Tongue (tissue), 2 donors: ENCODE measurements around the gene LACTBL1. TPM values are rescaled to one million over a fixed set of nuclear protein-coding genes. Genes with fewer than 3 reads are reported as not detected.

ENCODE experiments used
- DNase-seq: peaks from one replicate; pipeline ENCODE4 v3.0.0-alpha.2; 2015
- total RNA-seq: library from RNA; depleted of rRNA; stranded (reverse); fragments of >200 nt; gene quantifications from one replicate; pipeline ENCODE4 v1.2.3, GENCODE V29; 2014

LACTBL1 gene
- total RNA-seq, 1 donor from 2014 or later: not detected

GRCh38 chr1:22944346-22945055 lies 28.2 kb downstream of the LACTBL1 start:
- DNase-seq: no peak

GRCh38 chr1:22941257-22941656 lies 31.4 kb downstream of the LACTBL1 start:
- no peak for DNase-seq

- no peak for DNase-seq
These were observed 36.0 kb downstream of the LACTBL1 start for GRCh38 chr1:22936681-22937080.

DNA sequence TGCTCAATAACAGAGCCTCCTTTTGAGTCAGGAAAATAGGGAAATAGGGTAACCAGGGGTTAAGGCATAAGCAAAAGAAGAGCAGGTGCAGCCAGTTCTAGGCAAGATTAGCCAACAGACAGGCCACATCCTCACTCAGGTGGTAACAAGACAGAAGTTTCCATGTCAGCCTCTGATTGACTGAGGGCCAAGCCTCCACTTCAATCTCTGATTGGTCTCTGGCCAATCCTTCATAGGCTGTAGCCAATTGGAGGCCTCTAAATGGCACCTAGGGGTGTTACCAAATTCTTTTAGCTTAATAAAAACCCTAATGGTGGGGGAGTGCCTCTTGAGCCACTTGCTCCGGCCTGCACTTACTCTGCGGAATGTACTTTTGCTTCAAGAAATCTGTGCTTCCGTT lies 37.2 kb downstream of the LACTBL1 start:
- DNase-seq: no peak

DNA sequence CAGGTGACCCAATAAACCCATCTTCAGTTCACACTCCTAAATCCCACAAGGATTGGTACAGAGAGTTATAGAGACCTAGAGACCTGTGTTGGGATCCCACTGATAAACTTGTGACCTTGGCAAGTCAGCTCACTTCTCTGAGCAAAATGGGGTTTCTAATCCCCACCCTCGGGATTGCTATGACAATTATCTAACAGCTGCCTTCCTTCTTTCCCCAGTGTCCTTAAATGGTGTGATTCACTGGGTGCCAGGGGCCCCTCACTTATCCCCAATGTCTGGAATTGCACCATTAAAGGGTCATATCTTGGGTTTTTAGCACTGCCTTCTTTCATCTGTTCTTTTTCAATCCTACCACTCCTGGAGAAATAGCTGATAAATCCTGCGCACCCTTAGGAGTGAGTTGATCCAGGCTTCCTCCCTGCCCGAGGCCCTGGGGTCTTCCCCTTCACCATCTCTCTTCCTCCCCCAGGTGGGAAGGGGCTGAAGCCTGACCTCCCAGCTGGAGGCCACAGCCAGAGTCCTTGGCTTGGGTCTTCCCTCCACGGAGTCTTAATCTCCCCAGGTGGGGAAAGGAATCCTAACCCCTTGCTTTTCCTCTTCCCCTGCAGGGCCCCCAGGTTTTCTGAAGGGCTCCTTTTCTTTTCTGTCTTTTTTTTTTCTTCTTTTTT lies 39.7 kb downstream of the LACTBL1 start:
- DNase-seq: no peak

DNA sequence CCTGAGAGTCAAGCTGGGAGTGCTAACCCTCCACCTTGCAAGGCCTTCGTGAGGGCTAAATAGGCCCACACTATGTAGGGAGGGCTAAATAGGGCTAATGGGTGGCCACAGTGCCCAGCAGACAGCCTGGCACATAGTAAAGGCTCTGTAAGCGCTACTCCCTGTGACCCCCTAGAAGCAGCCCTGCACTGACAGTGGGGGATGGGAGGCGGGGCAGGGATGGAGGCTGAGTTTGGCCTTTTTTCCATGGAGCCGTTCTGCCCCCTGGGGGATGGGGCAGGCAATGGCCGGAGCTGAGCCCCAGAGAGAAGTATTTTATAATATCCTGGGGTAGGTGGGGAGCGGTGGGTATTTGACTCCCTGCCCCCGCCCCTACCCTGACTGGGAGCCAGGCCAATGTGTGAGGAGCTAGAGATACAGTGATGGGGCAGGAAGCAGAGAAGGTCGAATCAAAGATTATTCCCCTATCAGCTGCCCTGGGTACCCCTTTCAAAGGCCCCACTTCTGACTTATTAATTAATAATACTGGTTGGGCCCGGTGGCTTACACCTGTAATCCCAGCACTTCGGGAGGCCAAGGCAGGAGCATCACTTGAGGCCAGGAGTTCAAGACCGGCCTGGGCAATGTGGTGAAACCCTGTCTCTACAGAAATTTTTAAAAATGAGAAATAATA lies 42.3 kb downstream of the LACTBL1 start:
- DNase-seq: peak; percentile 74

- DNase-seq: no peak
These were observed 47.6 kb downstream of the LACTBL1 start for GRCh38 chr1:22925111-22925510.

GRCh38 chr1:22922640-22923039 lies 50.0 kb downstream of the LACTBL1 start:
- no peak for DNase-seq

DNA sequence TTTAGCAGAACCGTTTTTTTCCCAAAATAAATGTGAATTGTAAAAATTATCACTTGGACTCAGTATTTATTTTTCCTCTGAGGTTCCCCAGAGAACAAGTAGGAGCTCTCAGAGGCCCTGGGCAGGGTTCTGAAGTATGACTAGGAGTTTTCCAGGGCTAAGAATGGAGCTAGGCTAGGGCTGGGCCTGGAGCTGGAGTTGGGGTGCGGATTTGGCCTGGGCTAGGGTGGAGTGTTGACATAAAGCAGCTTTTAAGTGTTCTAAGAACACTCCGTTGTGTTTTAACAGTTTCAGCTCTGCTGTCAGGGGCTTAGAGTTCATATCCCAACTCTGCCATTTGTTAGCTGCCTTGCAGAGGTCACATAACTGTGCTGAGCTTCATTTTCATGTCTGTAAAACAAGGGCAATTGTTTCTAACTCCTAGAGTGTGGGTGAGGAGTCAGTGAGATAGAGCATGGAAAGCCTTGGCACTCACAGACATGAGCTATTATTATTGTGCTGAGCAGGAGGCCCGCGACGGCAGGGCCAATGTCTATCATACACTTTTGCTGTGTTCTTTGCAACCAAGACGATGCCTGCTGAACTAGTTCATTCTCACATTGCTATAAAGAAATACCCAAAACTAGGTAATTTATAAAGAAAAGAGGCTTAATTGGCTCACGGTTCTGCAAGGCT lies 51.1 kb downstream of the LACTBL1 start:
- DNase-seq: no peak

DNA sequence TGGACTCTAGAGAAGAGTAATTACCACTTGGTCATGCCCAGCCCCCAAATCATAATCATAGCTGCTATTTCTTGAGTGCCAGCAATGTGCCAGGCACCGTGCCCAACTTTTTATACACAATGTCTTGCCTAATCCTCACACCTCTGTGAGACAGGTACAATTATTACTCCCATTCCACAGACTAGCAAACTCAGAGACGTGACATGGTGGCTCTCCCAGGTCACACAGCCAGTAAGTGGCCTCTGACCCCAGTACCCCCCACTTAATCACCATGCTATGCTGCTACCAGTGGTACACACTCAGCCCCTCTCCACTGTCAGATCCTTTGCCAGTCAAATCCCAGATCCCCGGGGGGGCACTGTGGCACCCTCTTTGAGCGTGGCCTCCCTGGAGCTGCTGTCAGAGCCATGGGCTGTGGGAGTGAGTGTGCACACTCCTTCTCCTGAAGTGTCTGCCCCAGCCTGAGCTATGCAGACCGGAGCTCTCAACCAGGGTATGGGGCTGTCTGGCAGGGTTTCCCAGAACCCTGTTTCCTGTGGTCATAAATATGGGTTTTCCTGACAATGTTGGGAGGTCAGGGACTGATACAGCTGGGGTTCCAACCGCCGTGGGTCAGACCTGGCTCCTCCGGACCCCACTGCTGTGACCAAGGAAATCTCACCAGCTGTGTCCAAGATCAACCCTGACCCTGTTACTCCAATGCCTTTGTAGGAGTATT lies 51.8 kb downstream of the LACTBL1 start:
- no peak for DNase-seq

- DNase-seq: no peak
These were observed 52.5 kb downstream of the LACTBL1 start for GRCh38 chr1:22920026-22920733.

DNA sequence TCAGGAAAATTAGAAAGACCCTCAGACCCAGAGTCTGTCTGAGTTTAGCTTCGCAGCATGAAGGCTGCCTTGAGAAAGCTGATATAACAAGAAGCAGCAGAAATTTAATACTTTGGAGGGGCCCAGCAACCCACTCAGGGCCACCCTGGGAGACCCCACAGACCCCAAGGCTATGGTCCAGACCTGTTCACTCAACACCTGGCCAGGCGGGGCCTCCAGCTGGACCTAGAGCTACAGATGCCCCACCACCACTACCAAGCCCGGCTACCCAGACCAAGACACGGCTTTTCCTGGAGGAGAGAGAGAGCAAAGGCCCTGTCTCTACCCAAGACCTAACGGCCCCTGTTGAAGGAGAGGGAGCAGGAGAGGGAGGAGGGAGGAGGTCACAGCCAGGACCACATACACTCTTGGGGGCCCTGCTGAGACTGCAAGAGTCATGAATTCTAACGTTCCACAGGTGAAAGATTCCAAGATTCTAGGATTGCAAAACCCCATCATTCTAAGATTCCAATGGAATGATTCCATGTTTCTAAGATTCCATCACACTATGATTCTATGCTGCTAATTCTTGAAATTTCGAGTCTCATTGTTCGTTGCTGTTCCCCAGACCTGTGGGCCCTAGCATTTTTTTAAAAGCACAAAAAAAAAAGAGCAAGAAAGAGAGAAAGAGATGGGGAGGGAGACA lies 53.2 kb downstream of the LACTBL1 start:
- no peak for DNase-seq

DNA sequence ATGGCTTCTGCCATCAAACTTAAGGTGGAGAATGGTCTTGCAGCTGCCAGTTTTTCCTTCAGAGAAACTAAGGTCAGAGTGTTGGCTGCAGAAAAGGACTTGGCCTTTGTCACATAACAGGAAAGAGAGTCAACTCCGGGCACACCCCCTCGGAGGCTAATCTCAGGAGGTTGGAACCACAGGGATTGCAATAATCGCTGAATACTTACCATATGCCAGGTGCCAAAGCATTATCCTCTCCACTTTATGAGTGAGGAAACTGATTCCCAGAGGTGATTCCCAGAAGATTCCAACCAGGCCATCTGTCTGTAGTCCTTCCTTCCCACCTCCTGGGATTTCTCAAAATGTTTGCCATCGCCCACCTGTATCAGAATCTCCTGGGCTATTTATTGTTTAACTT lies 54.0 kb downstream of the LACTBL1 start:
- no peak for DNase-seq

GRCh38 chr1:22917989-22918388 lies 54.7 kb downstream of the LACTBL1 start:
- no peak for DNase-seq

DNA sequence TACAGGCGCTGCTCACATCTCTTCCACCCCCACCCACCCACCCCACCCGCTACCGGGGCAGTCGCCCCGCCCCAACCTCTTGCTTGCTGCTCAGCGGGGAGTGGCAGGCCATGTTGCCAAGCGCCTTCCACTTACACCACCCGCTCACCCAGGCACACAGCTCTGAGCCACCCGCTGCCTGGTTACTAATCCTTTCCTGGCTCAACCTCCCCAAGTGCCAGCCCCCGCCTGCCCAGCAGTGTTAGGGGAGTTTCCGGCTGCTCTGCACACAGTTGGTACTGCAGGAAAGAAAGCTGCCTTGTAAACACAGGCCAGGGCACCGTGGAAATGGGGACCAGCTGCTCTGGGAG lies 56.2 kb downstream of the LACTBL1 start:
- peak; percentile 94 for DNase-seq

DNA sequence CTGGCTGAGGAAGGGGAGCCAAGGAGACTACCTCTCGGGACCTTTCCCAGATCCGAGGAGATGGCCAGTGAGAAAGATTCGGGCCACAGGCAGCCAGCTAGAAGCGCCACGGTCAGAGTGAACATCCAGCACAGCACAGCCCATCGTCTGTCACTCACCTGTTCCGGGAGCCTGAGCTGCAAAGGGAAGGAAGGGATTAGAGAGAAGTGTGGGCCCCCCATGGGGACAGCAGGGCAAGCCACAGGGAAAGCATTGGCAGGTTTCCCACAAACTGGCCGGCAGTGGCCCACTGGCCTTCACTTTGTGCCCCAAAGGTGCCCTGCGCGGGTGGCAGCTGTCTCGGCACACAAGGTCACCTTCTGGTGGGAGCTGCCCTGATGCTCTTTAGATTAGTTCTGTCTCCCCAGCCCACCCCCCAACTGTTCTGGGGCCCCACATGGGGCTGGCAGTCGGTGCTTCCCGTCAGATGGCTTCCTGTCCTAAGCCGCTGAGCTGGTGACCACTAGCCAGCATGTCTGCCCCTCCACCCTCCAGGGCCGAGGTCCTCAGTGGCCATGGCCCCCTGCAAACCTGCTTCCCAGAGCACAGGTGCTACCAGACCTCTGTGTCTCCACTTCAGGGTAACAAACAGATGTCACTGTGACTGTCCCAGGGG lies 56.7 kb downstream of the LACTBL1 start:
- peak; percentile 39 for DNase-seq

DNA sequence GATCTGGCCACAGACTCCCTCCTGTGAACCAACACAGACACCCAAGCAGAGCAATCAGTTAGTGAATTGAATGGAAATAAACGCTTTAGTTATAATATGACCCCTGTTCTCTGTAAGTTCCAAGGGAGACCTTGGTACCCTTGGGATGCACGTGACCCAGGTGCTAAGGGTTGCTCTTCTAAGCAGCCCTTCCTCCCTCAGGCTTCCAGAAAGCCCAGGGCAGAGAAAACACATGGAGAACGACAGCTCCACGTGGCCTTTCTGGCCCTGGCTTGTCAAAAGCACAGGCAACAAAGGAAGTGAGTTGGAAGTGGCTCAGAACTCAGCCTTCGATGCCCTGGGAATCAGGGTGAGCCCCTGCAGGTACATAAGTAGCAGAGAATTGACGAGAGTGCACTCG lies 57.4 kb downstream of the LACTBL1 start:
- DNase-seq: no peak

DNA sequence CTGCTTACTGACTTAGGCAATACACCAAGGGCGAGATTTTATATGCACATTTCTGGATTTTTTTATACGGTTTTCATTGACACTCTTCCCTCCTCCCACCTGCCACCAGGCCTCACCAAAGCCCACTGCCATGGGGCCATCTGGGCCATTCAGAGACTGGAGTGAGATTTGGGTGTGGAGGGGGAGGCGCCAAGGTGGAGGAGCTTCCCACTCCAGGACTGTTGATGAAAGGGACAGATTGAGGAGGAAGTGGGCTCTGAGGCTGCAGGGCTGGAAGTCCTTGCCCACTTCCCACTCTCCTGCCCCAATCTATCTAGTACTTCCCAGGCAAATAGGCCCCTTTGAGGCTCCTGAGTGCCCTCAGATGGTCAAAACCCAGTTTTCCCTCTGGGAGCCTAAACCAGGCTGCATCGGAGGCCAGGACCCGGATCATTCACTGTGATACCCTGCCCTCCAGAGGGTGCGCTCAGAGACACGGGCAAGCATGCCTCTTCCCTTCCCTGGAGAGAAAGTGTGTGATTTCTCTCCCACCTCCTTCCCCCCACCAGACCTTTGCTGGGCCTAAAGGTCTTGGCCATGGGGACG lies 57.9 kb downstream of the LACTBL1 start:
- DNase-seq: no peak

DNA sequence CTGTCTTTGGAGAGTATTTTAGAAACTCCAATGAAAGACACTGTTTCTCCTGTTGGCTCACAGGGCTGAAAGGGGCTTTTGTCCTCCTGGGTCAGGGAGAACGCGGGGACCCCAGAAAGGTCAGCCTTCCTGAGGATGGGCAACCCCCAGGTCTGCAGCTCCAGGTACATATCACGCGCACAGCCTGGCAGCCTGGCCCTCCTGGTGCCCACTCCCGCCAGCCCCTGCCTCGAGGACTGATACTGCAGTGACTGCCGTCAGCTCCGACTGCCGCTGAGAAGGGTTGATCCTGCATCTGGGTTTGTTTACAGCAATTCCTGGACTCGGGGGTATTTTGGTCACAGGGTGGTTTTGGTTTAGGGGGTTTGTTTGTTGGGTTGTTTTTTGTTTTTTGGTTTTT lies 58.5 kb downstream of the LACTBL1 start:
- DNase-seq: no peak
